ENCODE results near the gene CAPN10.
A peak's percentile ranks its signal among the peaks of the same experiment; 100 is the strongest.
"Not testable (repeated sequence)": the region's sequence is repeated elsewhere in the genome, so short reads cannot be mapped to it uniquely, and the experiment has no call there.

CAPN10 gene

GRCh38 chr2:240586198-240586918 lies at the start of gene CAPN10:
TSS of gene CAPN10 (plus strand) at chr2:240586734. CDS start at chr2:240586912, 178 bp downstream.
- DNase-seq, result peak; percentile 97

GRCh38 chr2:240538031-240538780 lies 48.3 kb upstream of the CAPN10 start:
- no peak for DNase-seq

- DNase-seq, result not testable (repeated sequence)
Observed at GRCh38 chr2:240539101-240539500, 47.4 kb upstream of the CAPN10 start.

- DNase-seq, result no peak
Observed at GRCh38 chr2:240539906-240540305, 46.6 kb upstream of the CAPN10 start.

GRCh38 chr2:240551288-240551687 lies 35.2 kb upstream of the CAPN10 start:
- DNase-seq, result no peak

GRCh38 chr2:240551811-240552210 lies 34.7 kb upstream of the CAPN10 start:
- no peak for DNase-seq

- DNase-seq, result no peak
Observed at GRCh38 chr2:240553956-240554480, 32.5 kb upstream of the CAPN10 start.

GRCh38 chr2:240554767-240555493 lies 31.6 kb upstream of the CAPN10 start:
- DNase-seq, result no peak

- no peak for DNase-seq
Observed at GRCh38 chr2:240555541-240556250, 30.8 kb upstream of the CAPN10 start.

GRCh38 chr2:240556553-240557100 lies 29.9 kb upstream of the CAPN10 start:
- no peak for DNase-seq

- DNase-seq, result no peak
Observed at GRCh38 chr2:240557101-240557751, 29.3 kb upstream of the CAPN10 start.

GRCh38 chr2:240557808-240558207 lies 28.7 kb upstream of the CAPN10 start, which contains the start of gene ANKMY1:
TSS of gene ANKMY1 (minus strand) at chr2:240557988. CDS start at chr2:240557335, 653 bp downstream.
- DNase-seq, result peak; percentile 38

GRCh38 chr2:240558236-240558761 lies 28.2 kb upstream of the CAPN10 start:
- no peak for DNase-seq

GRCh38 chr2:240559286-240559685 lies 27.2 kb upstream of the CAPN10 start:
- DNase-seq, result no peak

- peak; percentile 93 for DNase-seq
Observed at GRCh38 chr2:240560084-240560479, 26.5 kb upstream of the CAPN10 start, which contains the start of gene DUSP28. TSS of gene DUSP28 (plus strand) at chr2:240560357. CDS start at chr2:240560685, 328 bp downstream.

- peak; percentile 99 for DNase-seq
Observed at GRCh38 chr2:240560480-240561324, 25.8 kb upstream of the CAPN10 start.

GRCh38 chr2:240561325-240561971 lies 25.1 kb upstream of the CAPN10 start:
- DNase-seq, result no peak

- not testable (repeated sequence) for DNase-seq
Observed at GRCh38 chr2:240563231-240563630, 23.3 kb upstream of the CAPN10 start.

- DNase-seq, result no peak
Observed at GRCh38 chr2:240563951-240564560, 22.5 kb upstream of the CAPN10 start.
